ENCODE measurements around the gene TCIRG1. TPM values are rescaled to one million over a fixed set of nuclear protein-coding genes. Genes with fewer than 3 reads are reported as not detected.

Gene TCIRG1
- total RNA-seq, 1 donor from 2014 or later: 23.4 TPM

DNA sequence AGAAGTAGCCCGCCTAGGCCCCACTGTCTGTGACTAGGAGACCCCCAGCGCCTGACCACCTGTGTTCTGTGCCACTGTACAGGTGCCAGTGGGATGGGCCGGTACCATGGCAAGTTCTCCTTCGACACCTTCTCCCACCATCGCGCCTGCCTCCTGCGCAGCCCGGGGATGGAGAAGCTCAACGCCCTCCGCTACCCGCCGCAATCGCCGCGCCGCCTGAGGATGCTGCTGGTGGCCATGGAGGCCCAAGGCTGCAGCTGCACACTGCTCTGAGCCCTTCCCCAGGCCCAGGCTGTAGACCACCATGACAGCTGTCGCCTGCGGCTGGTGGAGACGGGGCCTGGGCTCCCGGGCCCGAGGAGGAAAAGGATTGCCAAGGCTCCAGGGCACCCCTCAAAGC is 11.2 kb upstream of the TCIRG1 start:
- peaks cover 11% of the 10 kb centered on the region for H3K9me3 ChIP-seq (replicated peaks)
- intact Hi-C loops (cut with micrococcal nuclease): no loop called here
- TF ChIP-seq, protein P1, sequence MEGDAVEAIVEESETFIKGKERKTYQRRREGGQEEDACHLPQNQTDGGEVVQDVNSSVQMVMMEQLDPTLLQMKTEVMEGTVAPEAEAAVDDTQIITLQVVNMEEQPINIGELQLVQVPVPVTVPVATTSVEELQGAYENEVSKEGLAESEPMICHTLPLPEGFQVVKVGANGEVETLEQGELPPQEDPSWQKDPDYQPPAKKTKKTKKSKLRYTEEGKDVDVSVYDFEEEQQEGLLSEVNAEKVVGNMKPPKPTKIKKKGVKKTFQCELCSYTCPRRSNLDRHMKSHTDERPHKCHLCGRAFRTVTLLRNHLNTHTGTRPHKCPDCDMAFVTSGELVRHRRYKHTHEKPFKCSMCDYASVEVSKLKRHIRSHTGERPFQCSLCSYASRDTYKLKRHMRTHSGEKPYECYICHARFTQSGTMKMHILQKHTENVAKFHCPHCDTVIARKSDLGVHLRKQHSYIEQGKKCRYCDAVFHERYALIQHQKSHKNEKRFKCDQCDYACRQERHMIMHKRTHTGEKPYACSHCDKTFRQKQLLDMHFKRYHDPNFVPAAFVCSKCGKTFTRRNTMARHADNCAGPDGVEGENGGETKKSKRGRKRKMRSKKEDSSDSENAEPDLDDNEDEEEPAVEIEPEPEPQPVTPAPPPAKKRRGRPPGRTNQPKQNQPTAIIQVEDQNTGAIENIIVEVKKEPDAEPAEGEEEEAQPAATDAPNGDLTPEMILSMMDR (IDR thresholded peaks at IDR 0.05; ENCODE audit: borderline replicate concordance): no peak
- no peaks in the 10 kb centered on the region for H3K27me3 ChIP-seq (ENCODE audit: low read depth)
- peaks cover 10% of the 10 kb centered on the region for H3K36me3 ChIP-seq
- peaks cover 32% of the 10 kb centered on the region for H3K4me1 ChIP-seq
- H3K27ac ChIP-seq (replicated peaks): no peak overlapping the region
- no peak overlapping the region for H3K4me3 ChIP-seq
- no peak for DNase-seq

DNA sequence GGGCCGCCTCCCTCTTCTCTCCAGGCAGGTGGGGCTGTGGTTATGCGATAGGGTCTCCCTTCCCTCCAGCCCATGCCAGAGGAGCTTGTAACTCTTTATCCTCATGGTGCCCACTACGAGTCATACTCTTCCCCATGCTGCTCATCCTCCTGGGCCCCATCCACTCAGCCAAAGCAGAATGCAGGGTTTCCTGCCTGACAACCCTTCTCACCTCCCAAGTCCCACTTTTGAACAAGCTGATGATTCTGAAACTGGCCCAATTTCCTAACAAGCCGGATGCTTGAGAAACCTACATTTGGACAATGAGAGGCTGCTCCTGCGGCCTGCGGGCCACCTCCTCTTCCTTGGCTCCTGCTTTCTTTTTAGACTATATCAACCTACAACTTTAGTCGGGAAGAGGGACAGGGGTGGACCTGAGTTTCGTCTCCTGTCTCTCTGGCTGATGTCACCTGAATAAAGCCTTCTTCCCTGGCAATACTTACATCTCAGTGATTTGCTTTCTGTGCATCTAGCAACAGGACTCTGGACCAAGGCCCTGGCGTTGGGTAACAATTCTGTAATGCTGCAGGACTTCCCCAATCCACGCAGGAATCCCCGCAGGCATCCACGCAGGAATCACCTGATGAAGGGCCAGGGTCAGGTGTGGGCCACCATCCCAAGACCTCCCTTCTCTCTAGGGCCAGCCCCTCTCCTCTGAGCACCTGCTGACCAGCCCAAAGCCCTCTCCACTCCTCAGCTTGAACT is 9.9 kb upstream of the TCIRG1 start:
- Histone ChIP-seq H3K27ac (replicated peaks) (no peak overlapping the region), H3K4me3 (no peak overlapping the region), H3K27me3 (ENCODE audit: low read depth) (no peaks in the 10 kb centered on the region), H3K36me3 (peaks cover 23% of the 10 kb centered on the region), H3K9me3 (replicated peaks) (peaks cover 11% of the 10 kb centered on the region), H3K4me1 (peaks cover 45% of the 10 kb centered on the region)
- no peak for DNase-seq
- intact Hi-C loops (cut with micrococcal nuclease): no loop called here
- TF ChIP-seq, protein P1 (IDR thresholded peaks at IDR 0.05; ENCODE audit: borderline replicate concordance): no peak

DNA sequence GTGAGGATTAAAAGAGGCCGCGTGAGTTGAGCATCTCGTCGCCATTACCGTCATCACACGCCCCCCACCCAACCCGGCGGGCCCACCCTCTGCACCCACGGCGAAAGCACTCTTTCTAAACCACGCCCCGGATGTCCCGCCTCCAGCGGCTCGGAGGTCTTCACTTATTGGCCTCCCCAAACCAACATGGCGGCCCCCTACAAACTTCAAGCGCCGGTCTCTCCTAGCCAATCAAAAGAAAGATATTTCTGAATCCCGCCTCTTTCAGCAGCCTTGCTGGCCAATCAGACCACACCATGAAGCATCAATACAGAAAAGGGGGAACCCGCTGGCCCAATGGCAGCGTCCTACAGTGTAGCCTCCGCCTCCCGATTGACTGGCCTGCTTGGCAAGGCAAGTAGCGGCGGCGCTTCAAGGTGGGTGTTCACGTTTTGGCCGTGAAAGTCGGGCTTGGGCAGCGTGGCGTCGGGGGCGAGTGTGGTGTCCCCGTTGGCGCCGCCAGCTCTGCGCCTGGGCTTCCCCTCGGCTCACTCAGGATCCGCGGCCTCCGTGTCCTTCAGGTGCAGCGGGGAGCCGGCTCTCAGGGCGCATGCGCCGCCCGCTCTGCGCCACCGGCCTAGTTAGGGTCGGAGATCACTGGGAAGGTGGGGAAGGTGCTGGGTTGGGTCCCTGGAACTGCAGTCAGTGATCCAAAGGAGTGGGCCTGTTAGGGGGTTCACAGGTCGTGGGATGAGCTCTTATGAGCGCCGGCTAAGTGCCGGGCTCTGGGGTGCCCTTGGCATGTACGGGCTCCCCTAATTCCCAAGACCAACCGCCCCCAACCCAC is 8.3 kb upstream of the TCIRG1 start, which contains the start of gene NDUFS8:
Gene NDUFS8 (plus strand): TSS at position 364 of the 826 bp plus-strand sequence. CDS start 1,471 bp downstream, outside the sequence.
- H3K4me3 ChIP-seq: peak within 1 kb of the TSS; percentile 89
- intact Hi-C loops (cut with micrococcal nuclease): no loop called here
- DNase-seq: peak; percentile 98
- peak within 1 kb of the TSS; percentile 94 for H3K27ac ChIP-seq (replicated peaks)
- TF ChIP-seq, protein P1 (IDR thresholded peaks at IDR 0.05; ENCODE audit: borderline replicate concordance): no peak
- H3K36me3 ChIP-seq: peaks cover 30% of the 10 kb centered on the region
- H3K27me3 ChIP-seq (ENCODE audit: low read depth): no peaks in the 10 kb centered on the region
- peaks cover 56% of the 10 kb centered on the region for H3K4me1 ChIP-seq
- H3K9me3 ChIP-seq (replicated peaks): no peaks in the 10 kb centered on the region

DNA sequence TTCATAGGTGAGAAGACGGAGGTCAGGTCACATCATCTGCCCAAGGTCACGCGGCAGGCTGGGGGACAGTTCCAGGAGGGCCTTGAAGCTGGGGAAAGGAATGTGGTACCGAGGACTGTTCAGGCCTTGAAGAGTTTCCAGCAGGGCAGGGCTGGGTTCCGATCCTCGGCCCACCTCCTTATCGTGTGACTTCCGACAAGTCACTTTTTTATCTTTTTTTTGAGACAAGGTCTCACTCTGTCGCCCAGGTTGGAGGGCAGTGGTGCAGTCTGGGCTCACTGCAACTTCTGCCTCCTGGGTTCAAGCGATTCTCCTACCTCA is 7.7 kb upstream of the TCIRG1 start:
- TF ChIP-seq, protein P1 (IDR thresholded peaks at IDR 0.05; ENCODE audit: borderline replicate concordance): no peak
- Histone ChIP-seq H3K27me3 (ENCODE audit: low read depth) (no peaks in the 10 kb centered on the region), H3K36me3 (peaks cover 31% of the 10 kb centered on the region), H3K4me1 (peaks cover 62% of the 10 kb centered on the region), H3K9me3 (replicated peaks) (no peaks in the 10 kb centered on the region), H3K4me3 (peak overlapping the region; percentile 89), H3K27ac (replicated peaks) (peak overlapping the region; percentile 94)
- intact Hi-C loops (cut with micrococcal nuclease): no loop called here
- DNase-seq: no peak

DNA sequence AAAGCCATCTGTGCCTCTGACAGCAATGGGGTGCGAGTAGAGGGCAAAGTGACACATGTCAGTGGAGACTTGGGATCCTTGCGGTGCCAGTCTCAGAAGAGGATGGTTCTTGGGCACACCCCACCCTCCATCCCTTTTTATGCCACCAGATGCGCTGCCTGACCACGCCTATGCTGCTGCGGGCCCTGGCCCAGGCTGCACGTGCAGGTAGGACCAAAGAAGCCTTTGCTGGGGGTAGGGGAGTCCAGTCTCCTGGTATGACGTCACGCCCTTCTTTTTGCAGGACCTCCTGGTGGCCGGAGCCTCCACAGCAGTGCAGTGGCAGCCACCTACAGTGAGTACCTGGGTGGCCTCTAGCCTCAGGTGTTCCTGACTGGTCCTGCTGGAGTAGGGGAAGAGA is 6.8 kb upstream of the TCIRG1 start:
- Histone ChIP-seq H3K27ac (replicated peaks) (peak overlapping the region; percentile 94), H3K4me3 (peak overlapping the region; percentile 89), H3K36me3 (peaks cover 38% of the 10 kb centered on the region), H3K27me3 (ENCODE audit: low read depth) (no peaks in the 10 kb centered on the region), H3K9me3 (replicated peaks) (no peaks in the 10 kb centered on the region), H3K4me1 (peaks cover 71% of the 10 kb centered on the region)
- intact Hi-C loops (cut with micrococcal nuclease): no loop called here
- TF ChIP-seq, protein P1 (IDR thresholded peaks at IDR 0.05; ENCODE audit: borderline replicate concordance): no peak
- DNase-seq: no peak

Measured in left ventricle myocardium inferior (tissue), 1 donor.